Activated CD4-positive, alpha-beta T cell treated with anti-CD3 and anti-CD28 coated beads, Interleukin-2, amount 50 U/mL, for 24 hours (primary cell): ENCODE data around the gene ORC3.

Experiments
- DNase-seq, 2 donors: peaks; one replicate each; pipeline ENCODE4 v3.0.0-alpha.2; 2020; ENCODE audit warnings: low read depth in 1 of 2, low spot score in 1 of 2

The ORC3 gene

GRCh38 chr6:87589693-87590416 is at the start of gene ORC3, which contains the start of gene RARS2:
Gene ORC3 (plus strand): TSS chr6:87590135. CDS start chr6:87590169, 34 bp downstream.
Gene RARS2 (minus strand): TSS chr6:87589987. CDS start chr6:87589957, 30 bp downstream.
- peak; percentile 84 to 93 for DNase-seq

GRCh38 chr6:87540539-87540938 is 49.4 kb upstream of the ORC3 start:
- DNase-seq = no peak

DNA sequence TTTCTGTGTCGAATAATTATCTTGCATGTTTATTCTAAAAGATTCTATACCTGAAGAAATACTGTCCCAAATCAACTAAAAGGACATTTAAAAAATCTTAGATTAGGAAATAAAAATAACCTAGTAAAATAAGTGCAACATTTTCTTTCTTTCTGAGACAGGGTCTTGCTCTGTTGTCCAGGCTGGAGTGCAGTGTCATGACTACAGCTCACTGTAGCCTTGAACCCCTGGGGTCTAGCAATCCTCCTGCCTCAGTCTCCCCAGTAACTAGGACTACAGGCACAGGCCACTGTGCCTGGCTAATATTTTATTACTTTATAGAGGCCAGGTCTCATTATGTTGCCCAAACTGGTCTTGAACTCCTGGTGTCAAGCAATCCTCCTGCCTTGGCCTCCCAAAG is 48.9 kb upstream of the ORC3 start:
- DNase-seq = no peak

GRCh38 chr6:87541744-87542143 is 48.2 kb upstream of the ORC3 start:
- no peak for DNase-seq

DNA sequence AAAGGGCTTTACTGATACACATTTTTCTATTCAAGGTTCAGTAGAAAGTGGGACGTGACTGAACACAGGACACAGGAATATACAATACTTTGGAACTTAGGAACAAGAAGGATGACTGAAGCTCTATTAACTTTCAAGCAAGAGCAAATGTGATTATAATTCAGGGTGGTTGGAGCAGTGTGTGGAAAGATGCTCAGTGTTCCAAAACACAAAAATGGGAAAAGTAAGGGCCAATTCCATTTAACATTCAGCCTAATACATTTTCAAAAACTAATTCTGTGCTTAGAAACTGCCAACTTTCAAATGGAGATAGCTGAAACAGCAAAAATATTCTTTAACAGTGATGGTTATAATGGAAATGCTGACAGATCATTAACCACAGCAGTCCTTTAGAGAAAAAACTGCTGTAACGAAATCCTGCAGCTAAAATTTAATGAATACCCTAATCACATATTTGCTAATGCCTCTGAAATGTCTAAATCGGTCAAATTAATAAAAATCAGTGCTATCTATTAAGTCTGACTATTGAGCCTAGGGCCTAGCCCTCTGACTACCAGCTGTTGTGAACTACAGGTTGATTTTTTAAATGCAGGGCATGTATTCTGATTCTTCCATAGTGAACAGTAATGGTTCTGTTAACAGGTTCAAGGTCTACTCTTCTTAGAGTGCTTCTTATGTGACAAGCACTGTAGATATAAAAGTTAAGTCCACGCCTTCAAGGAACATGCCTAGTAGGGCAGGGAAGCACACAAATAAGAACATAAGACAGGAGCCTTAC is 46.0 kb upstream of the ORC3 start:
- no peak for DNase-seq

GRCh38 chr6:87544474-87544735 is 45.5 kb upstream of the ORC3 start:
- no peak for DNase-seq

- no peak for DNase-seq
Observed at GRCh38 chr6:87551799-87552198, 38.1 kb upstream of the ORC3 start.

GRCh38 chr6:87553159-87553765 is 36.7 kb upstream of the ORC3 start:
- no peak for DNase-seq

DNA sequence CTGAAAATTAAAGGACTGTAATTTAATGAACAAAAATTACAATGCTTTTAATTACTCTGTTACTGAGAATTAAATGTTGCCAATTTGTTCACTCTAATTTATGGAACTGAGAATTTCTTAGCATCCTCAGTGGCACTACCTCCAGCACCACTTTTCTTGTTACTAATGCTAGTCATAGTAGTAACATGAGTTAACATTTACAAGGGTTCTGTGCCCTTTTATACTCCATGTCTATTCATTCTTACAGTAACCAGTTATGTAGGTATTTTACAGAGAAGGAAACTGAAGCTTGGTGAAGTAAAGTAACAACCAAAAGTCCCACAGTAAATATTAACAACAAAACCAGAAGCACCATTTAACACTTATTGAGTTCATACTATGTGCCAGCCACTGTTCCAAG is 34.4 kb upstream of the ORC3 start:
- DNase-seq = no peak

GRCh38 chr6:87558446-87558845 is 31.5 kb upstream of the ORC3 start:
- no peak for DNase-seq

- DNase-seq = no peak
Observed at GRCh38 chr6:87561017-87561416, 28.9 kb upstream of the ORC3 start.

DNA sequence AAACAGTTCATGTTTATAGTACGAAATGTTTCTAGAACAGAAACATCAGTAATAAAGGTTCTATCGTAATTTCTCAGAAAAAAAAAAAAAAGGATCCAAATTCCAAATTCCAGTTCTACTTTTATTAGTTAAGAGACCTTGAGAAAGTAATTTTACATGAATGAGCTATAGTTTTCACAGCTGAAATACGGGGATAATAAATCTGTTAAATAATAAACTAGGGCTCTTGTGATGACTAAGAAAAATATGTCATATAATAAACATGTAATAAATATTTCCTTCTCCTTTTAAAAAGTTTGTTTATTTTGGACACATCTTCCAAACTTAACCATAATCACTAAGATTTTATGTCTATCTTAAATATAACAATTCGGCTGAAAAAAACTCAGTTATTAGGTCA is 17.9 kb upstream of the ORC3 start:
- no peak for DNase-seq

- DNase-seq = no peak
Observed at GRCh38 chr6:87572883-87573282, 17.1 kb upstream of the ORC3 start.

DNA sequence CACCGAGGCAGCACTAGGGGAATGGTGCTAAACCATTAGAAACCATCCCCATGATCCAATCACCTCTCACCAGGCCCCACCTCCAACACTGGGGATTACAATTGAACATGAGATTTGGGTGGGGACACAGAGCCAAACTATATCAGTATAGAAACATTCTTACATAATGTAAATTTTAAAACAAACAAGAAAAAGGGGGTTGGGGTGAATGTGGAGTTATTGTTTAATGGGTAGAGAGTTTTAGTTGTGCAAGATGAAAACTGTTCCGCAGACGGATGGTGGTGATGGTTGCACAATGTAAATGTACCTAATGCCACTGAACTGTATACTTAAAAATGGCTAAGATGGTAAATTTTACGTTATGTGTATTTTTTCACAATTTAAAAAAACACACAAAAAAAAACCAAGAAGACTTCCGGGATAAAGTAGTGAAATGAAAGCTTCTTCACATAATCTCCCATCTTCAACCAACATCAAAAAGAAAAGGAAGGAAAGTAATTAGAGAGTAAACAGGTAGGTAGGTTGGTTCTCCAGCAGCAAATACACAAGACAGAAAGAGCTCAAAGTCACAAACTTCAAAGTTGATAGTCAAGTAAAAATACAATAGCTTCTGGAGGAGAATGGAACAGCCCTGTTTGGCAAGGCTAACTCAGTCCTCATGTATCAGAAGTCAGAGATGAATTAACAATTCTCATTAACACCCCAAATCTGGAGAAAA is 16.5 kb upstream of the ORC3 start:
- no peak for DNase-seq

DNA sequence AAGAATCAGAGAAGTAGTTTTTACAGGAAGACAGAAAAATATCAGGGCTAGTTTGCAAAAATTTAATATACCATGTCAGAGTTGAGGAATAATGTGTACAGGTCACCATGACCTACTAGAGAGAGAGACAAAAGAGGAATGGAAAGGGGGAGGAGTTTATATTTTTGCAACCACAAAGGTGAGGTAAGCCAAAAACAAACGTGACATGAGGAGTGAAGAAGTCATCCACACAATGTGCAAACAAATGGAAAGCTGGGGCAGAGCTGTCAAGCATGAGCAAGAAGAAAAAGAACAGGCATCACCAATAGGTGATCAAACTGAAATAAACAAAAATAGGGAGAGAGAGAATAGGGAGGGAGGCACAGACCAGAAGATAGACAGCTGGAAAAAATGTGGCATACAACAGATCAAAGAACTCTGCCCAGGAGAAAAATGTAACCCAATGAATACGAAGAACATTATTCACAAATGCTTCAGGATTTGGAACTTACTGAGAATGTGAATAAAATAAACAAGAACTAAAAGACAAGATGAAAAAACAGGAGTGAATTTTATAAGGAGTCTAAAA is 15.6 kb upstream of the ORC3 start:
- no peak for DNase-seq

- no peak for DNase-seq
Observed at GRCh38 chr6:87575423-87575822, 14.5 kb upstream of the ORC3 start.

- no peak for DNase-seq
Observed at GRCh38 chr6:87583822-87584221, 6.1 kb upstream of the ORC3 start.

- DNase-seq = no peak
Observed at GRCh38 chr6:87586371-87587077, 3.4 kb upstream of the ORC3 start.

DNA sequence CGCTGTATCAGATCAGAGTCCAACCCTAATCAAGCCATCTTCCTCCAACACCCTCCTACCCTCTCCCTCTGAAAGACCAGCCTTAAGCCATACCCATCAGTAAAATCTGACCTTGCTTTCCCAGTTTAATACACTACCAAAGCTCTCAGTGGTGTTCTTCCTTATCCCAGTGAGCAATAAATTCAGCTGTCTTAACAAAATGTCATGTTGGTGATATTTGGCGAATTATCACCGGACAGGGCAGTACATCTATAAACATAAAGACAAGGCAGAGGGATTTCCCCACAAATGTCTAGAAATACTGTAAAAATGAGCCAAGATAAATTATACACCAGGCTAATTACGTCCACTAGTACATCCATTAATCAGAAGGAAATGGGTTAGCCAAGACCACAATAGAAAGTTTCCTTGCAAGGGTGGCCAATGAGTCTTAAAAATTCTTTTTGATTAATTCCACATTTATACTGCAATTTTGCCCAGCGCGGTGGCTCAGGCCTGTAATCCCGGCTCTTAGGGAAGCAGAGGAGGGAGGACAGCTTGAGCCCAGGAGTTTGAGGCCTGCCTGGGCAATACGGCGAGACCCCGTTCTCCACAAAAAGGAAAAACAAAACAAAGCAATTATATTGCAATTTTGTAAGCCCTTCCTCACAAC is 1.1 kb upstream of the ORC3 start:
- DNase-seq = no peak

GRCh38 chr6:87590417-87590880 is 514 bp downstream of the ORC3 start:
- no peak for DNase-seq
